ENCODE data around the gene PCNX3. TPM values are rescaled to one million over a fixed set of nuclear protein-coding genes. Genes with fewer than 3 reads are reported as not detected.
A peak's percentile ranks its signal among the peaks of the same experiment; 100 is the strongest.
"Not testable (repeated sequence)": the region's sequence is repeated elsewhere in the genome, so short reads cannot be mapped to it uniquely, and the experiment has no call there.

Gene PCNX3
- total RNA-seq, 2 donors from 2014 or later, result 48.1 to 57.3 TPM

- no peaks in the 10 kb centered on the region for H3K27me3 ChIP-seq (ENCODE audit: control insufficient read depth, insufficient read depth, low read length, poor library complexity, severe bottlenecking)
- H3K36me3 Mint-ChIP-seq (ENCODE audit: low read depth), result peaks cover 57% of the 10 kb centered on the region
- peaks cover 62% of the 10 kb centered on the region for H3K36me3 ChIP-seq (ENCODE audit: control insufficient read depth, insufficient read depth, low read length)
These were observed 44.5 kb downstream of the PCNX3 start for GRCh38 chr11:65660038-65660437.

GRCh38 chr11:65660908-65661307 is 45.3 kb downstream of the PCNX3 start:
- H3K27me3 Mint-ChIP-seq (ENCODE audit: insufficient read depth); H3K9me3 Mint-ChIP-seq; H3K27me3 ChIP-seq (ENCODE audit: control insufficient read depth, insufficient read depth, low read length, poor library complexity, severe bottlenecking); H3K4me1 ChIP-seq (ENCODE audit: control insufficient read depth, insufficient read depth, low read length); DNase-seq; H3K27ac ChIP-seq (ENCODE audit: low read depth, low read length); H3K9ac ChIP-seq (ENCODE audit: extremely low read depth, low read length, poor library complexity, severe bottlenecking); H3K9me3 ChIP-seq (ENCODE audit: control insufficient read depth, low read length); H3K27ac Mint-ChIP-seq; H3K4me1 Mint-ChIP-seq: not testable (repeated sequence)
- Mint-ChIP-seq H3K4me3 (peak overlapping the region; percentile 78), H3K36me3 (ENCODE audit: low read depth) (peaks cover 49% of the 10 kb centered on the region)
- H3K4me3 ChIP-seq (ENCODE audit: low read length), result peak overlapping the region; percentile 96
- H3K36me3 ChIP-seq (ENCODE audit: control insufficient read depth, insufficient read depth, low read length), result peaks cover 53% of the 10 kb centered on the region
- WGBS, 2 experiments (ENCODE audit: insufficient coverage in 1 of 2, insufficient read length in 1 of 2), result 94 to 95% methylated on average over 3 to 9 of the region's 9 CpGs

More at GRCh38 chr11:65660038-65660437, 44.5 kb downstream of the PCNX3 start:
- TF ChIP-seq, protein P1, sequence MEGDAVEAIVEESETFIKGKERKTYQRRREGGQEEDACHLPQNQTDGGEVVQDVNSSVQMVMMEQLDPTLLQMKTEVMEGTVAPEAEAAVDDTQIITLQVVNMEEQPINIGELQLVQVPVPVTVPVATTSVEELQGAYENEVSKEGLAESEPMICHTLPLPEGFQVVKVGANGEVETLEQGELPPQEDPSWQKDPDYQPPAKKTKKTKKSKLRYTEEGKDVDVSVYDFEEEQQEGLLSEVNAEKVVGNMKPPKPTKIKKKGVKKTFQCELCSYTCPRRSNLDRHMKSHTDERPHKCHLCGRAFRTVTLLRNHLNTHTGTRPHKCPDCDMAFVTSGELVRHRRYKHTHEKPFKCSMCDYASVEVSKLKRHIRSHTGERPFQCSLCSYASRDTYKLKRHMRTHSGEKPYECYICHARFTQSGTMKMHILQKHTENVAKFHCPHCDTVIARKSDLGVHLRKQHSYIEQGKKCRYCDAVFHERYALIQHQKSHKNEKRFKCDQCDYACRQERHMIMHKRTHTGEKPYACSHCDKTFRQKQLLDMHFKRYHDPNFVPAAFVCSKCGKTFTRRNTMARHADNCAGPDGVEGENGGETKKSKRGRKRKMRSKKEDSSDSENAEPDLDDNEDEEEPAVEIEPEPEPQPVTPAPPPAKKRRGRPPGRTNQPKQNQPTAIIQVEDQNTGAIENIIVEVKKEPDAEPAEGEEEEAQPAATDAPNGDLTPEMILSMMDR (conservative IDR thresholded peaks at IDR 0.05), result no peak
- WGBS, 2 experiments (ENCODE audit: insufficient coverage in 1 of 2, insufficient read length in 1 of 2), result 91 to 97% methylated on average over 4 to 9 of the region's 9 CpGs
- H3K27me3 Mint-ChIP-seq (ENCODE audit: insufficient read depth), result no peaks in the 10 kb centered on the region
- no peak overlapping the region for H3K27ac ChIP-seq (ENCODE audit: low read depth, low read length)
- peak overlapping the region; percentile 52 for H3K27ac Mint-ChIP-seq
- no peak for DNase-seq
- no peak overlapping the region for H3K4me3 Mint-ChIP-seq
- no peak overlapping the region for H3K9ac ChIP-seq (ENCODE audit: extremely low read depth, low read length, poor library complexity, severe bottlenecking)
- peaks cover 6% of the 10 kb centered on the region for H3K4me1 Mint-ChIP-seq
- no peaks in the 10 kb centered on the region for H3K9me3 ChIP-seq (ENCODE audit: control insufficient read depth, low read length)
- H3K4me1 ChIP-seq (ENCODE audit: control insufficient read depth, insufficient read depth, low read length), result peaks cover 8% of the 10 kb centered on the region
- no peaks in the 10 kb centered on the region for H3K9me3 Mint-ChIP-seq
- H3K4me3 ChIP-seq (ENCODE audit: low read length), result no peak overlapping the region

GRCh38 chr11:65661599-65662246 is 46.1 kb downstream of the PCNX3 start:
- peaks cover 6% of the 10 kb centered on the region for H3K4me1 Mint-ChIP-seq
- H3K9me3 Mint-ChIP-seq, result no peaks in the 10 kb centered on the region
- Histone ChIP-seq H3K36me3 (ENCODE audit: control insufficient read depth, insufficient read depth, low read length) (peaks cover 47% of the 10 kb centered on the region), H3K4me1 (ENCODE audit: control insufficient read depth, insufficient read depth, low read length) (peaks cover 8% of the 10 kb centered on the region), H3K27me3 (ENCODE audit: control insufficient read depth, insufficient read depth, low read length, poor library complexity, severe bottlenecking) (no peaks in the 10 kb centered on the region), H3K9me3 (ENCODE audit: control insufficient read depth, low read length) (no peaks in the 10 kb centered on the region), H3K27ac (ENCODE audit: low read depth, low read length) (no peak overlapping the region), H3K9ac (ENCODE audit: extremely low read depth, low read length, poor library complexity, severe bottlenecking) (peak overlapping the region; percentile 94), H3K4me3 (ENCODE audit: low read length) (peak overlapping the region; percentile 96)
- H3K4me3 Mint-ChIP-seq, result peak overlapping the region; percentile 78
- TF ChIP-seq, protein P1 (conservative IDR thresholded peaks at IDR 0.05), result no peak
- 74 to 89% methylated on average over 9 to 25 of the region's 25 CpGs for WGBS, 2 experiments (ENCODE audit: insufficient coverage in 1 of 2, insufficient read length in 1 of 2)
- H3K36me3 Mint-ChIP-seq (ENCODE audit: low read depth), result peaks cover 42% of the 10 kb centered on the region
- H3K27ac Mint-ChIP-seq, result peak overlapping the region; percentile 66
- H3K27me3 Mint-ChIP-seq (ENCODE audit: insufficient read depth), result no peaks in the 10 kb centered on the region
- DNase-seq, result peak; percentile 51

Data from endodermal cell (in vitro differentiated cells).